HG03521 (cell line): Measurements from ENCODE around the gene RERE.
"Not testable (repeated sequence)": the region's sequence is repeated elsewhere in the genome, so short reads cannot be mapped to it uniquely, and the experiment has no call there.

Experiments used
- ATAC-seq: cut with Tn5 transposase; IDR thresholded peaks from one replicate; pipeline ENCODE4 v1.9.1; 2021; ENCODE audit warnings: mild to moderate bottlenecking, moderate library complexity; ENCODE audit not compliant: unreplicated experiment

RERE gene

GRCh38 chr1:8395433-8395866 lies 422.0 kb downstream of the RERE start:
- no peak for ATAC-seq

DNA sequence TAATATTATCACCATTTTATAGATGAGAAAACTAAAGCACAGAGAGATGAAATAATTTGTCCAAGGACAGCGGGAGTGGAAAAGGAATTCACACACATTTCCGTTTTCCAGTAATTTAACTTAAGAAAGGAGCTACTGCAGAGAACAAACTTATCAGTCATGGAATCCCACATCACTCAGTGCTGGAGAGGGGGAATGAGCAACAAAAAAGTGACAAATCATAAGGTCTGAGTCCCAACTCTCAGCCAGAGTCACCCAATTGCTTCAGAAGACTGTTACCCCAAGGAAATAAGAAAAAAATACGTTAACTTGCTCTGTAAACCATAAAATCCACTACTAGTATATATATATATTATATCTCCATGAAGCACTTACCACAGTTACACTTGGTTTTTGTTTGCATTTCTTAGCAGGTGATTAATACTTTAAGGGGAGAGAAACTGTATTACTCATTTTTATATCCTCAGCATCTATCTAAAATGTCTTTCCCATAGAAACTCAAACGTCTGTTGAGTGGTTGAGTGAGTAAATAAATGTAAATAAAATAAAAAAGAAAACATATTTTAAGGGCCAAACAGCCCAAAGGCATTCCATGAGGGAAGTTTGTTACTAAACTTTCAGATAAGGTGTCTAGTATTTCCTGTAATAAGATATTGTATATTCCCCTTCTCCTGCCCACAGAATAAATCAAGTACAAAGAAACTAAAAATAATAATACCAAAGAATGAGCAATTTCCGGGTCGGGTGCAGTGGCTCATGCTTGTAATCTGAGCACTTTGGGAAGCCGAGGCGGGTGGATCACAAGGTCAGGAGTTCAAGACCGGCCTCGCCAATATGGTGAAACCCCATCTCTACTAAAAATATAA lies 422.8 kb downstream of the RERE start:
- ATAC-seq: no peak

- ATAC-seq: no peak
These were observed 424.9 kb downstream of the RERE start for GRCh38 chr1:8392522-8392921.

DNA sequence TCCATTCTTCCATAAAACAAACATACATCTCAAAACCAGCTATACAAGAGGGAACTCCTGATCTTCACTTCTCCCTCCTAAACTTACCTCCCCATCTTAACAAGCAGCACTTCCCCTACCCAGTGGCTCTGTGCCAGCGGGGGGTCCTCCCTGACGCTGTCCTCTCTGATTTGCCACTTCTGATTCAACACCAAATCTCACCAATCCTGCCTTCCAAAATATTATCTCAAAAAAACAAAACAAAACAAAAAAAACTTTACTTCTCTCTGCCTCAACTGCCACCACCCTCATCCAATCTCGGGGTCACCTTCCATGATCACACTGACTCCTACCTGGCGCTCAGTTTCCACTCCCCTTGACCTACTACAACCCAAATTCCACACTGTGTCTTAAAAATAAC lies 426.7 kb downstream of the RERE start:
- ATAC-seq: no peak

GRCh38 chr1:8389958-8390535 lies 427.4 kb downstream of the RERE start:
- ATAC-seq: no peak

DNA sequence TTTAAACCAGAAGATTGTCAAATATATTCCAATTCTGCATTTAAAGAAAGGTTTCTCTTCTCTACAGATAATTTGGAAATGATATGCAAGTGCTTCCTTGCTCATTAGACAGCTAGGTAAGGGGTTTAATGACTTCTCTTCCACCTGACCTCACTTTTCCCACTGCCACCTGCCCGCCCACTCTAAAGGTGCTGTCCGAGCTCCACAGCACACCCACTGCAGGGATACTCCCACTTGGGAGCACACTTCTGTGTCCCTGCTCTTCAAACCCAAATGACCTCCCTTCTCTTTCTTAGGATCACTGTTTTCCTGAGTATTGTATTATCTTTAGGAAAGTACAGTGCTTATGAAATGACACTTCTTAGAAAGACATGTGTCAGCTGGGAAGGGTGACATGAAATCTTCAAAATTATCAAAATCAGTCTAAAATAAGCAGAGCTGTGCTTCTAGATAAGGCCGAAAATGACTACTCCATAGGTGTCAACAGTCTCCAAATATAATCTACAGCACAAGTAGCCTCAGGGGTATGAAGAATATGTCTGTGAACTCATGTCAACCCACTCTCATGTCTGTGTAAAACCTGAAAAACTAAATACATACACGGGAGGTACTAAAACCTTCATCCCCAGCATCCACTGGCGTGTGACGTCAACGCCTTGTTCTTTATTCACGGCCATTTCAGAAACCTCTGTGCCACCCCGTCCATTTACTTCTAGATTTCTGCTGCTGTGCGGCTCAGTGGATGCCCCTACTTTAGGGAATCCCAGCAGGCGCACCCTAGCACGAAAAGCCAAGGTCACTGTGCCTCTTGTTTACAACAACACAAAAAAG lies 428.5 kb downstream of the RERE start:
- ATAC-seq: no peak

GRCh38 chr1:8386247-8386646 lies 431.2 kb downstream of the RERE start:
- no peak for ATAC-seq

DNA sequence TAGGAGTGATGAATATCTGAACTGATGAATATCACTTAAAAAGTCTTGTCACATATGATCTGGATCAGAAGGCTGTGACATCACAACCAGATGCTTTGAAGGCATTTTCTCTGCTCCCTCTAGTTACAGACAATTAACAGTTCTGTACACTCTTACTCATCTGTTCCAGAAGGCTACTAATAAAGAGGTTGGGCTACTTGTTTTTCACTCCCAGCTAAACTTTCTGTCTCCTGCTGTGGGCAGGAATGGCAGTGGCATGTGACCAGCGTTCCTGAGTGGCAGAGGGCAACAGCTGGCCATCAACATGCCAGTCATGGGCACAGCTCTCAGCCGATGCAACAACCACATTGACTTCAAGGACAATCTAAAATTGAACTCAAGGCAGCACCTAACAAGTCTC lies 432.9 kb downstream of the RERE start:
- no peak for ATAC-seq

GRCh38 chr1:8384088-8384487 lies 433.4 kb downstream of the RERE start:
- ATAC-seq: no peak

DNA sequence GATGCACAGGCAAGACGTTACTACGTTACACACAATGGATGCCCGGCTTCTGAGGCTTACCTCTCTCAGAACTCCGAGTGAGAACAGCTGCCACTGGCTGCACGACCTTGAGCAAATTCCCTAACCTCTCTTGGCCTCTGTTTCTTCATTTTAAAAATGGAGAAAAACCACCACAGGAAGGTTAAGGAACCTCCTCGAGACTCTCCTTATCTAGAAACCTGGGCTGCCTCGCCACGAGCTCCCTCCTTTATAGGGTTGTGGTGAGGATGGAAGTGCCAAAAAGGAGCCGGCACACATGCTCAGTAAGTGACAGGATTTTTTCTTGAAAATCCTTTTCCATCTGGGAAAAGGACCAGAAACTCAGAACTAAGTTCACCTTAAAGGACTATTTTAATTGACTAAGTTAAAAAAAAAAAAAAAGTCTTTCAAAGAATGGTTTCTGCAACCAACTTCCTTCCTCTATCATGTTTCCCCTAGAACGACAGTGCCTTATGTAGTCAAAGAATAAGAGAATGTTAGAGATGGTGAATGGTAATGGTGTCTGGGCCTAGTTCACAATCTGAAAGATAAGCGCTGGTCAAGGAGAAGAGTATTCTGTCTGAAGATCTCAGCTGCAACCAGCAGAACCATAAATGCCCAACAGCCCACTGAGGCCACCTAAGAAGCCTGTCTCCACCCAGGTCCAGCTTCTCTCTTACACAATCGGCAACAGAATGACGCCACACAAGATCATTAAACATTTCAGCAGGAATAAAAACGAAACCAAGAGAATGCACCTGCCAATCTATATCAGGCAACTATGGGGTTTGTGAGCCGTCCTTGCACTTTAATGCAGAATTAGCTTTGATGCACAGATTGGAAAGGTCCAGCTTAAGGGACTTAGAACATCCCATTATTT lies 434.6 kb downstream of the RERE start:
- ATAC-seq: no peak

GRCh38 chr1:8382051-8382505 lies 435.4 kb downstream of the RERE start:
- ATAC-seq: no peak

- no peak for ATAC-seq
These were observed 435.8 kb downstream of the RERE start for GRCh38 chr1:8381618-8382017.

DNA sequence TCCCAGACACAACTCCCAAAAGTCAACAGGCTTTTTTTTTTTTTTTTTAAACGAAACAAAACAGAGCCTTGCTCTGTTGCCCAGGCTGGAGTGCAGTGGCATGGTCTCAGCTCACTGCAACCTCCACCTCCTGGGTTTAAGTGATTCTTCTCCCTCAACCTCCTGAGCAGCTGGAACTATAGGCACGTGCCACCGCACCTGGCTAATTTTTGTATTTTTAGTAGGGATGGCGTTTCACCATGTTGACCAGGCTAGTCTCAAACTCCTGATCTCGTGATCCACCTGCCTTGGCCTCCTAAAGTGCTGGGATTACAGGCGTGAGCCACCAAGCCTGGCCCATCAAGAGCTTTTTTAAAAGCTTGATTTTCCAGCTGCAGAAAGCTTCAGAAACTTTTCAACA lies 437.1 kb downstream of the RERE start:
- not testable (repeated sequence) for ATAC-seq

GRCh38 chr1:8379513-8380186 lies 437.8 kb downstream of the RERE start:
- no peak for ATAC-seq

DNA sequence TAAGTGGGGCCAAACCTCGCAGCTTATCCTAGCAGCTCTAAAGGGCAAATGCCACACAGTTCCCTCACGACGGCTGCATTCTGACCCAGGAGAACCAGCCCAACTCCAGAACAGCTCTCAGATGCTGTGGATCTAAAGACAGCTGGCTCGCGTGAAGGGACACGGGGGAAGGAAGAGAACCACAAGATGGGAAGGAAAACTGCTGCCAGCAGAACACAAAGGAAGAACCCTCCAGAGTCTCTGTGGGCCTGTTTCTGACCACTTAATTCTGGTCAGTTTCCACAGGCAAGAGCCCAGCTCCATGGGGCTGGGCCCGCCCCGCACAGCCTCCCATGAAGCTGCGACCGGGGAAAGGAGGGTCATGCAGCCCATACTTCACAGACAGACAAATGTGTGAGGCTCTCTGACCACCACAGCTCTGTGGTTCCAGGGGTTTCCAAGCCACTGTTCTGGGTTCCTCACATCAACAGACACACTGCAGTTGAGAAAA lies 438.4 kb downstream of the RERE start:
- no peak for ATAC-seq

DNA sequence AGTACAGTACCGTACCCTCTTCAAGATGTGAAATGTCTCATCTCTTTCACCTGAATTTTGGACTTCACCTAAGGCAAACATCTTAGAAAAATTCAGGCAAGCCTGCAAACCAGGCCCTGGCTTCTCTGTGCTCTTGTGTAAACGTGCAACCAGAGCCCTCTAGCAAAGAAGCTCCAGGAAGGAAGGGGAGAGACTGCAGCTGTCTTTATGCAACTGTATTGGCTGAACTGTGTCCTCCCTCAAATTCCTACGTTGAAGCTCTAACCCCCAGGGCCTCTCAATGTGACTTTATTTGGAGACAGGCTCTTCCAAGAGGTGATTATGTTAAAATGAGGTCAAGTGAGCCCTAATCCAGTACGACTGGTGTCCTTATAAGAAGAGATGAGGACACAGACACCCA lies 439.3 kb downstream of the RERE start:
- ATAC-seq: no peak

- no peak for ATAC-seq
These were observed 440.0 kb downstream of the RERE start for GRCh38 chr1:8377271-8377981.

DNA sequence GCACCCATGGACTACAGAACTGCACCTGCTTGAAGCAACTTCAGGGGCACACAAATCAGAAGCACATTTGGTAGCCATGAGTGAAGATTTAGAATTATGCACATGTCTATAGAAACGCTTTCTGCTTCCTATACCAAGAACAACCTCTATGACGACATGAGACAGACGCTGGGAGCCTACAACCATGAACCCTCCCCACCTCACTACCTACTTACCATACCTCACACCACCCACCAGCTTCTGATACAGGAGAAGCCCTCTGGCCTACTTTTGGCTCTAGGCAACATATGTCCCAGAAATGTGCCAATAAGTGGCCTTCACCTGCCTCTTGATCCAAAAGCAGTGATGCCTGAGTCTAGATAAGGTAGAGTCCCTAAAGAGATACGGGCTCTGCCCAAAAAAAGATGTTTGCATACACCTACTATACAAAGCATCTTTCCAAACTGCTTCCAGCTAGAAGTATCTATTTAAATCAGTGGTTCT lies 441.0 kb downstream of the RERE start:
- no peak for ATAC-seq

DNA sequence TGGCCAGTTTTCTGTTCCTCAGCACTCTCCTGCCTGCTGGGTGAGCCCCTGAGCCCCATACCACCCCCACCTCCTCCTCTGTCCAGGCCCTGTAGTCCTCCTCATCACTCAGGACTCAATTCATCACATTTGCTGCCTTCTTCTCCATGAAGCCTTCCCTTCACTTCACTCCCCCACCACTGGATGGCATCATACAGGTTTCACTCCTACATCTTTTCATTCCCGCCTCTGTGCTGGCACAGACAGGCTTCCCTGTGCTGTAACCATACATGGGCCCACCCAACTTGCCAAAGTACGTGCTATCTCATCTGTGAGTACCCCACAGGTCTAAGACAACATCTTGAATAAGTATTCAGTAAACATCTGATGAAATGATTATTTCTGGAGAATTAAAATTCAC lies 442.6 kb downstream of the RERE start:
- ATAC-seq: no peak
